Middle frontal gyrus (tissue), 1 donor: ENCODE measurements around the gene HRH4.

Experiments
- DNase-seq: peaks from one replicate; pipeline ENCODE4 v3.0.0-alpha.2; 2015; ENCODE audit warnings: low spot score; ENCODE audit errors: extremely low spot score

Gene HRH4, protein sequence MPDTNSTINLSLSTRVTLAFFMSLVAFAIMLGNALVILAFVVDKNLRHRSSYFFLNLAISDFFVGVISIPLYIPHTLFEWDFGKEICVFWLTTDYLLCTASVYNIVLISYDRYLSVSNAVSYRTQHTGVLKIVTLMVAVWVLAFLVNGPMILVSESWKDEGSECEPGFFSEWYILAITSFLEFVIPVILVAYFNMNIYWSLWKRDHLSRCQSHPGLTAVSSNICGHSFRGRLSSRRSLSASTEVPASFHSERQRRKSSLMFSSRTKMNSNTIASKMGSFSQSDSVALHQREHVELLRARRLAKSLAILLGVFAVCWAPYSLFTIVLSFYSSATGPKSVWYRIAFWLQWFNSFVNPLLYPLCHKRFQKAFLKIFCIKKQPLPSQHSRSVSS

DNA sequence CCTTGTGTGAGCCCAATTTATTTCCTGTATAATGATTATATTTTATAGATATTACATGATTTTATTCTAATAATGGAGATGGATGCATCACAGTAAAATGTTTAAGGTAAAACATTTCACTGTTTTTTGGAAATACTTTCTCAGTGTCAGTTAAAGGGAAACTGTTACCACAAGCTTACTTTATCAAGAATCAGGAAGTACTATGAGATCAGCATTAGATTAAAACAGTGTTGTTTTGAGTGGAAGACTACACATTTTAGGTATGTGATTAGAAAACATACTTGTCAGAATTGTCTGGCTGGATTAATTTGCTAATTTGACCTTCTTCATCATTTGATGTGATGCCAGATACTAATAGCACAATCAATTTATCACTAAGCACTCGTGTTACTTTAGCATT is at the start of gene HRH4:
Gene HRH4 (plus strand): TSS at position 250 of the 400 bp plus-strand sequence. CDS start 92 bp downstream, at position 342.
- no peak for DNase-seq

DNA sequence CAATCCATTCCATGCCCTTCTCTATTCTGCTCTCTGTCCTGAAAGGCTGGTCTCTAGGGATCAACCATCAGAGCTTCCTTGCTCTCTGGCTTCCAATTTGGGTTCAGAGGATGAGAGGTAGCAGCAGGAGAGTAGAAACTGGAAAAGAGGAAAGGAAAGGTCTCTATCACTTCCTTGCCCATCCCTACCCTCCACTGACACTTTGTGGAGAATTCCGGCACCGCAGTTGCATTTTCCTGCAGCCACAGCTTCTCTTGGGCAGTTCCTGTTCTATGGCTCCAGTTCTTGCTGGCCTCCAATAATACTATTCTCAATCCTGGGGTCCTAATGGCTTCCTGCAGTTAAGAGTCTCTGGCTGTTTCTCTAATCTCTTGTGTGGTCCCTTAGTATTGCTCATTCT is 47.3 kb upstream of the HRH4 start:
- no peak for DNase-seq

DNA sequence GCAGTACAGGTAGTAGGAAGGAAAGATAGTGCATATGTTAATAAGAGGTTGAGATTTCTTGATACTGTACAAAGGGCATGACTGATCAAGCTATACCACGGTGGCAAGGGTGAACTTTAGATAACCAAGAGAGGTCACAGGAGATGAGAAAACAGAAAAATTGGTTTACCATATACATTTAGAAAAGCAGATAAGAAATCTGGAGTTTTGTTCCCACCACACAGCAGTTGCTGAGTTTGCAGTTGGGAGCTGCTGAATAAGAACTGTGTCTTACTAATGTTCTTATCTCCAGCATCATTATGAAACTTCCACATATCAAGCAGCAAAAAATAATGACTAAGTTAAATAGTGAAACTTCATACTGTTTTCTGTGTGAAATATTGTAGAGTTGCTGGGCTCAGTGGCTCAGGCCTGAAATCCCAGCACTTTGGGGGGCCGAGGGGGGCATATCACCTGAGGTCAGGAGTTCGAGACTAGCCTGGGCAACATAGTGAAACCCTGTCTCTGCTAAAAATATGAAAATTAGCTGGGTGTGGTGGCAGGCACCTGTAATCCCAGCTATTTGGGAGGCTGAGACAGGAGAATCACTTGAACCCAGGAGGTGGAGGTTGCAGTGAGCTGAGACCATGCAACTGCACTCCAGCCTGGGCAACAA is 46.0 kb upstream of the HRH4 start:
- no peak for DNase-seq

DNA sequence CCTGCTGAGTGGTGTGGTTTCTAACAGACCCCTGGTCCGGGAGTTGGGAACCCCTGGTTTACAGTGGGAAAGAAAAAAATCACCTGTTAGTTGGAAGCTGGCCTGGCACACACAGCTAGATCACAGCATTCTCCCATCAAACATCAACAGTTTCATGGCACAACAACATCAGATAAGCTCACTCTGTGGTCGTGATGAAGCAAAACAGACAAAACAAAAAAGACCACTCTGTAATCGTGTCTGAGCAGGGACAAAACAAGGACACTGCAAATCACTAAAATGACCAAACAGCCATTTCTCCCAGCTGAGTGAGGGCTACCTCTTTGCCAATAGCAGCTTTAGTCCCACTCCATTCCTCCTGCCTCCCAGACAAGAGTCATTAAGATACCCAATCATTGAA is 43.0 kb upstream of the HRH4 start:
- no peak for DNase-seq

DNA sequence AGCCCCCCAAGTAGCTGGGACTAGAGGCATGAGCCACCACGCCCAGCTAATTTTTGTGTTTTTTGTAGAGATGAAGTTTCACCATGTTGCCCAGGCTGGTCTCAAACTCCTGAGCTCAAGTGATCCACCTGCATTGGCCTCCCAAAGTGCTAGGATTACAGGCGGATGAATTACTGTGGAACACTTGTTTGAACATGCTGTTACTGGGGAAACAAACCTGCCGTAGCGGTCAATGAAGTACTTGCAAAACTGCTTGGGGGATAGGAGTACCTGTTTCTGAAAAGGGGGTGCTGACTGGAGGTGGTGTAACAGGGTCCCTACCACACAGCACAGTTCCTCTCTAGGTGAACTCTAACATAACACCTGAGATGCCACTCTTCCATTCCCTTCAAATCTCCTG is 39.9 kb upstream of the HRH4 start:
- no peak for DNase-seq

DNA sequence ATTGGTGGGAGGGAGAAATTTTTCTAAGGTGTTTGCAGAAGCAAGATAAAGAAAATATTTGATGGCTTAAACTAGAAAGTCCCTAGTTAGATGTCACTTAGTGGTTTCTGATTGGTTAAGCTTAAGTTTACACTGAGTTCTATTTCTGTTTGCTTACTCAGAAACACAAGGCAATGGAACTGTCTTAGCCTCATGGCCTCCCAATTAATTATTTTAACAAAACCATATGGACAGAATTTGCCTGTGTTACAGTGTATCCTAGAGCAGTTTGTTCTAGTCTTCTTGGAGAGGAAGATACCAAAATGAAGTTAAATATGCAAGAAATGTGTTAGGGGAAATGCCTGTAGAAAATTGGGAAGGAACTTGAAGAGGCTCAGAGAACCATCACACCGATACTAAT is 38.6 kb upstream of the HRH4 start:
- no peak for DNase-seq

DNA sequence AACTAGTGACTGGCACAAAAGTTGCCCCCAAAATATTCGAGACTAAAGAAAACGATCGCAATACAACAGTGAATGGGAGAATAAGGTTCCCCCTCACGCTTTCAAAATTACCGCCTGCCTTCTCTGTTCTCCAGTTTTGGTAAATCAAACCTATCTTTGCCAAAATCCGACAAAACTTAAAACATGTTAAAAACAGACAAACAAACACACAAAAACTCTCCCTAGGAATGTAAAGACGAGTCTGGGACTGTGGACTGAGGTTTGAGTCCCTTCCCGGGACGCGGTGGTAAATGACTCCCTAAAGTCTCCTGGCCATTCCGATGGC is 34.4 kb upstream of the HRH4 start:
- no peak for DNase-seq

DNA sequence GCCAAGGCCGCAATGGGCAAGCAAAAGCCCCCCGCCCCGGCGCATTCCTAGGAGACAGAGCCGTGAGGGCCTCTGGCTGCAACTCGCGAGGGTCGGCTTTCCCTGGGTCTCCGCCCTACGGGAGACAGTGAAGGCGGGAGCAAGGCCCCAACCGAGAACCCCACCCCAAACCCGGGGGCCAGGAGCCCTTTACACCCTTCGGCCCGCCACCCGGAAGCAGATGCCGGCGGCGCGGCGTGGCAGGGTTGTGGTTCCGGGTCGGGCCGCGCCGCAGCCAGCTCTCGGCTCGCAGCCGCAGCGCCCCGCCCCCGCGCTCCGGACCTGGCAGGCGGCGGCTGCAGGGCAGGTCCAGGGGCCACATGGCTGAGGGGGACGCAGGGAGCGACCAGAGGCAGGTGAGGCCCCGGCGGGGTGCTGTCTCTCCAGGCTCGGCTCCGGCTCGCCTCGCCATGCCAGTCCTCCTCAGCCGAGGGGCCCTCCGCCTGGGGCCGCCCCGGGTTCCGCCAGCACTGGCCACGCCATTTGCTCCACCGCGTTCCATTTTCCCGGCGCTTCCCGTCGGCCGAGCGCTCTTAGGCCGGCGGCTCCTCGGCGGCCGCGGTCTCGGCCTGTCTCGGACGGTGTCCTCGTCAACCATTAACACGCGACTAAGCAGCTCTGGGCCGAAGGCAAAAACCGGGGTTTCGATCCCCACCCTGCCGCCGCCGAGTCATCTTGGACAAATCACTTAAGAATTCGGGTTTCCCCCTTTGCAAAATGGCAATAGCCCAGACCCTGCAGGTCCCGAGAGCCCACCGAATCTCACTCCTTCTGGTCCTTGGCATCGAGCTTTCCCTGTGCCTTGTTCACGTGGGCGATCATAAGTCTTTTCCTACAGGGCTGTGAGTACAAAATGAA is 33.8 kb upstream of the HRH4 start, which contains the start of gene IMPACT:
Gene IMPACT (plus strand): TSS at position 273 of the 897 bp plus-strand sequence. CDS start 87 bp downstream, at position 360.
- peak; percentile 54 for DNase-seq

DNA sequence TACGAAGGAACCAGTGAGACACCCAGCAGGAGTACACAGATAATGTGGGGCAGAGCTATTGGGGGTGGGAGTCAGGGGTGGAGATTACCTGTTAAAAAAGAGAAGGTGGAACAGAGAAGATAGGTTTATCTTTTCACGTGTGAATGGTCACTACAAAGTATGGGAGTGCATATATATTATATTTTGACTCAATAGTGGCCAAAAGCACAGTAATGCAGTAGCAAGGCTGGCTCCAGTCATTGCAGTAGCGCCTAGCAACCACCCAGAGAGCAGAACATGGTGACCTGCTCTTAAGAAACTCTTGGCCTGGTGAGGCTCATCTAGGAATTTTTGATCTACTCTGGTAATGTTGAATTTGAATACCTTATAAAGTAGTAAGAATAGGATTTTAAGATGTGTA is 33.0 kb upstream of the HRH4 start:
- no peak for DNase-seq

DNA sequence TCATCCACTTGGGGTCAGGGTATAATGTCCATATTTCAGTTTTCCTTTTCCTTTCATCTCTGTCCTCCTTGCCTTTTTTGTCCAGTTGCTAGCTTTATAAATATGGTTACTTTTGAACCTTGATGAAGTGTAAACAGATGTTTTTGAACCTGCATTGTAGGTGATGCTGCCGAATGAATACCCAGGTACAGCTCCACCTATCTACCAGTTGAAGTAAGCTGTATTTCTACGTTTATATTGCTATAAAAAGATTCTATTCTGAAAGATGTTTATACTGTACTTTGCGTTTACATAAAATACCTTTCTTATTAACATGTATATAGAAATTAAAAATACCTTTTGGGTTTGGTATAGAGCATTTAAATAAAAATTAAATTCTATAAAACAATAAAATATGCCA is 31.7 kb upstream of the HRH4 start:
- DNase-seq, result no peak

DNA sequence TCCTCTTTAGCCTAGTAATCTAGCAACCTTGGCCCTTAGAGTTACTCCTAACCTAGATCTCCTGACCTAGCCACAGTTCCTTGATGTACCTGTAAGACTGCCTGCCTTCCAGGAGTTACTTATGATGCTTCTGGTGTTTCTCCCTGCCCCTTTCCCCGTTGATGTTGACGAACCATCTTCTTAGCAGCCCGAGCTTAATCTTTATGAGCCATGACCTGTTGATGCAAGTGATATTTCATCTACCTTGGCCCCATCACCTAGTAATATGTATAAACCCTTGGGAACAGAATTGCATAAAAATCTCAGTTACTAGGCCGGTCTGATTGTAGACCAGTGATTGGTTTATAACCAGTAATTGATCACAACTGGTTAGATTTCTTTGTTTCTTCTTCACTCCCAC is 31.2 kb upstream of the HRH4 start:
- DNase-seq, result no peak

DNA sequence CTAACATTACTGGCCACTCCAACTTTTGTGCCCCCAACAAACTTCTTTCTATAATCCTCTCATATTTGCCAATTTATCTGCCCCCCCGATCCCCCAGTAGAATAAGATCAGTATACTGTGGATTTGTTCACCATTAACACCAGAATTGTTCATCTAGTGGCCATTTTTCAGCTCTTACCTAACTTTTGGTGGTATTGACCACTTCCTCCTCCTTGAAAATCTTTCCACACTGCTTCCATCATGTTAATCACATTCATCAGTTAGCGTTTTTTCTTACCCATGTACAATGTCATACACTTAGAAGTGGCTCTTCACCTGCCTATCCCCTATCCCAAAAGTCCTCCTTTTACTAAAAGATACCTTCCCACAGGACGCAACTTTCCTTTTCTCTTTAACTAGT is 27.8 kb upstream of the HRH4 start:
- DNase-seq, result no peak

DNA sequence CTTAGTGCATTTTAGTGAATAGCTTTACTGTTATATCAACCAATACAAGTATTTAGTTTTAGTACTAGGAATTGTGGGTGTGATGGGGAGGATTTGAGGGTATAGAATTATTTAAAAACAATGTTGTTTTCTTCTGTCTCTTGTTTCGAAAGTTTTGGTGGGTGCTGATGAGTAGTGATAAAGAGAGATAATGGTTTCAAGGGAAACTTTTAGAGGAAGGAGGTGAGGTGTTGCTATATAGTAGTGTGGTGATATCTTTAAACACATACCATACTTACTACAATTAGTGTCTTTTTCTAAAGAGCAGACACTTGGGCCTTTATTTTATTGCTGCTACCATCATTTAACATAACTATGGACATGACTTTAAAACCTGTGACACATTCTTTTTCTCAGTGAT is 23.5 kb upstream of the HRH4 start:
- no peak for DNase-seq

DNA sequence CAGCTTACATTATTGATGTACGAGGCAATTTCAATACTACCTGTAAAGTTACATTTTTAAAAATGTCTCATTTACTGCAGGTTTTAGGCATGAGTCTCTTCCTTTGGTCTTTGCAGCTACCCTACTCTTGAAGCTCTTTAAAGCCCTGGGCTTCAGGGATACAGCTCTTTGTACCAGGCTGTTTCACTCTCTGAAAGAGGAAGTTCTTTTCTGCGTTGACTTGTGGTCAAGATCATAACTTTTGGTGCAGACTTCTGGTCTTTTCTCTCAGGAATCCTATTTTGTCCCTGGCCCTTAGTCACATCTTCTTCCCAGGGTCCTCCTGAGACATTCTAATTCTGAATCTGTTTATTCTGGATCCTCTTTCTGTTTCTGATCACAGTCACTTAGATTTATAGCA is 16.6 kb upstream of the HRH4 start:
- DNase-seq, result no peak

DNA sequence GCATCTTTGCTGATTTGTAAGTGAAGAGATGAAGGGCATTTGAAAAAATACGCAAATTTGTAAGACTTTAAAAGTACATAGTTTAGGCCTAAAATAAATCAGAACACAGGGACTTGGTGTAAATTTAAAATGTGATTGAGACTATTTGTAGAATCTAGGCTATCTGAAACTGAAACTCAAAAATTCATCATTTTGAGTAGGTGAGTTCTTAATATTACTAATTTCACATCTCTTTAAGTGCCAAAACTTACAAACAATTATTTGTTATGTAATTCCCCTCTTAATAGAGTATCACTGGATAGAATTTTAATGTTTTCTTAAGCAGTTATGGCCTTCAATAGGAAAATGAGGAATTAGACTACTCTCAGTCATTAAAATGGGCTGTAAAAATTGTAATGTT is 14.0 kb upstream of the HRH4 start:
- DNase-seq, result no peak

DNA sequence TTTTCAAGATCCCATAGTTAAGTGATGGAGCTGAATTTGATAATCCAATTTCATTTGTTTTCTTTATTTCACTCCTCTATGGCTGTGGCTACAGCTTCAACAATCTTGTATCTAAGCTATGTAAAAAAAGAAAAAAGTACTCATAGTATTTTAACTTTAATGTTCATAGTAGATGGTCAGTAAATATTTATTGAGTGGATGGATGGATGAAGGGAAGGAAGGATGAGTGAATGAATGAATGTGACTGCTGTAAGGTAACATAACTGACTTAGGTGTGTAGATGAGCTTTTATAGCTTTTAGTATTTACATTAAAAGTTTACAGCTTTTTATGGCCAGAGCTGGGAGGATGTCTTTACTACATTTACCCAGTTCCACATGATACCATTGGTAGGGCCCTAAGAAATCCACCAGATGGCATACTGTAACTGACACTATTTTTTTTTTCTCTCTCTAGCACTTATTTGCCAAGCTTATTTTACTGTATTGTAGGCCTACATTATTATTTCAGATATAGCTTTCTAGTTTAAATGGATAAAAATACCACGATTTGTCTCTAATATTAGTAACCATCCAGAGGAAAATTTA is 13.4 kb upstream of the HRH4 start:
- DNase-seq, result no peak

DNA sequence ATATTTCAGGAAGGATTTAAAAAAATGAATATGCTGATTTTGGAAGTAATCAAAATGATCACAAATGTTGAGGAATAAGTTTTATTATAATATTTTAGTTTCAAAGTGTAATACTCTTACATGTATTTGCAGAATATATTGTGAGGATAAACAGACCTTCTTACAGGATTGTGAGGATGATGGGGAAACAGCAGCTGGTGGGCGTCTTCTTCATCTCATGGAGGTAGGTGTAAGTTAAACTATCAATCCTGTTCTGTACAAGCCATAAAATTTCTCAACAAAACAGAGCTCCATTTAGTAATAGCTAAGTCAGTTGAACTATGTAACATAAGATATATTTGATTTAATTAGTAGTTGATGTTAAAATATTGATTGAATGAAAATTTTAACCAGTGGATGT is 12.5 kb upstream of the HRH4 start:
- DNase-seq, result no peak

DNA sequence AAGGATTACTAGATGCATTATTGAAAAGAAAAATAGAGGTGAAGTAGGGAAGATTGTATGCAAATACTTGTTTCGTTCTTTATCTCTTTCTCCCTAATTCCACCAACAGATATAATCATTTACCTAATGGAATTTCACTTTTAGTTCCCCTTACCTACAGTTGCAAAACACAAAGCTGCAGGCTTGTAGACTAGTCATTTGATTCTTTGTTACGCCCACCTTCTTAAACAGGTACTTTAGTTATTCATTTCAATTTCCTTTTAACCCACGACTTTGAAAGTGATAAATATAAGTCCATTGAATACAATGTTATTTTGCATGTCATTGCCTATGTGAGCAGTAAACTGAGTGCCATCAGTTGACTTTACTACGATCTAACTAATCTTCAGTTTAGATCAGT is 3.9 kb upstream of the HRH4 start:
- DNase-seq, result no peak

DNA sequence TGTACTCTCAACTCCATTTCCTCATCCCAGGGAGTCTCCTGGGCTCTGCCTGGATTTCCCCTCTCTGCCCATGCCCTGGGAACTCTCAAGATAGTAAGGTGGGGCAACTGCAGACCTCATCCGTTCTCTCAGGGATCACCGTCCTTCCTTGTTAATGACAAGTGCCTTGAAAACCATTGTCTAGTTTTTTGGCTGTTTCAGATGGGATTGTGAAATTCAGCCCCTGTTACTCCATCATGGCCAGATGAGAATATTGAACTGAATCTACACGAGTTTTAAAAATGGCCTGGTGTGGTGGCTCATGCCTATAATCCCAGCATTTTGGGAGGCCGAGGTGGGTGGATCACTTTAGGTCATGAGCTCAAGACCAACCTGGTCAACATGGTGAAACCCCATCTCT is 665 bp upstream of the HRH4 start:
- no peak for DNase-seq

DNA sequence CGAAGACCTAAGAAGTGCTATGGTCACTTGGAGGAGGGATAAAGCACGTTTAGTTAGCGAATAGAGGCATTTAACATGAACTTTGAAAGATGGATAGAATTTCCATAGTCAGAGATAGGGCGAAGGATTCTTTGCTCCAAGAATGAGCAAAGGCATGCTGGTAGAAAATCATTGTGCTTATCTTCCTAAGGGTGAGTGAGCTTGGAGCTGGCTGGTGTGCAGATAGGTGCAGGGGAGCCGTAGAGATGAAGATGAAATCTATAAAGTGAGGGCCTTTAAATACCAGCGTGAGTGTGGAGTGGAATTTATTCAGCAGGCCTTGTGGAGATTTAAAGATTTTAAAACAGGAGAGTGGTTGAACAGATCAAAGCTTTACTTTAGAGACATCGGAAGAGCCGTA is 1.6 kb downstream of the HRH4 start:
- DNase-seq, result no peak

DNA sequence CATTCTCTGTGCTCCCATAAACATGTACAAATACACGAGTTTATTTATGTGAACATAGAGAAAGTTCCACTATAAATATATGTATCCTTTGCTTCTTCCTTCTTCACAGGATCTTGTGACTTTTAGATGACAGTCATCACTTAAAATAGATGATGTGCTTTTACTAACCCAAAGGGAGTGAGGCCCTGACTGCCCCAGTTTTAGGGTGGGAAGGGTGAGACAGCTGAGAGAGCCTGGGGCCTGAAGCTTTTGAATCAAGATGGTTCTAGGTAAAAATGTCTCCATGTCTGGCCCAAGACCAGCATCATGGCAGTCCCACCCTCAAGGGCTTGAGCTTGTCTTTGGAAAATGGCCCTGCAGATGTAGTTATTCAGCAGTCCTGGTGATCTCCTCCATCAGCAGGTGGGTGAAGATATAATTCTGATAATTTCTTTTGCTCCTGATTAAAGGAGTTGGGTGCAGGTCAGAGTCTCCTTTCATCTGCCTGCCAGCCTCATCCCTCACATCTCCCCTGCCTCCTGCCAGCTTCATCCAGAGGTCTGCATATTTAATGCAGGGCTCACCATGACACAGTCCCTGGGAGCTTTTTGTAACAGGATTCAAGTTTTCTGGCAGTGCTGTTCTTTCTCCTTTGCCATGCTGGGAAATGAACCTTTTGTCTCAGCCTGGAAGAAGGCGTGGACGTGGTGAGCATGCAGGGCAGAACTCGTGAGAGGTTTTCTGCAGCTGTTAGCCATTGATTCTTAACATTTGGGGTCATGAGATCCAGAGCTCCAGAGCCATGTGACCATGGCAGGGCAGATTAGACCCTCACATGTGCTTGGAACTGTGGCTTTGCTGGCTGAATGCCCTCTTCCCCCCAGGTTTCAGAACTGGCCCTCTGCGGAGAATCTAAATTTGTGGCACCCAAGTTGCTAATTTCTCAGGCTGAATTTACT is 2.7 kb downstream of the HRH4 start:
- no peak for DNase-seq
